Activated CD4-positive, alpha-beta T cell treated with anti-CD3 and anti-CD28 coated beads for 24 hours (primary cell): ENCODE data around the gene CNOT3.
A peak's percentile ranks its signal among the peaks of the same experiment; 100 is the strongest.
"Not testable (repeated sequence)": the region's sequence is repeated elsewhere in the genome, so short reads cannot be mapped to it uniquely, and the experiment has no call there.

ENCODE experiments used
- DNase-seq, 2 donors: peaks; one replicate each; pipeline ENCODE4 v3.0.0-alpha.2; 2020; ENCODE audit warnings: low read depth in 2 of 2

The CNOT3 gene

DNA sequence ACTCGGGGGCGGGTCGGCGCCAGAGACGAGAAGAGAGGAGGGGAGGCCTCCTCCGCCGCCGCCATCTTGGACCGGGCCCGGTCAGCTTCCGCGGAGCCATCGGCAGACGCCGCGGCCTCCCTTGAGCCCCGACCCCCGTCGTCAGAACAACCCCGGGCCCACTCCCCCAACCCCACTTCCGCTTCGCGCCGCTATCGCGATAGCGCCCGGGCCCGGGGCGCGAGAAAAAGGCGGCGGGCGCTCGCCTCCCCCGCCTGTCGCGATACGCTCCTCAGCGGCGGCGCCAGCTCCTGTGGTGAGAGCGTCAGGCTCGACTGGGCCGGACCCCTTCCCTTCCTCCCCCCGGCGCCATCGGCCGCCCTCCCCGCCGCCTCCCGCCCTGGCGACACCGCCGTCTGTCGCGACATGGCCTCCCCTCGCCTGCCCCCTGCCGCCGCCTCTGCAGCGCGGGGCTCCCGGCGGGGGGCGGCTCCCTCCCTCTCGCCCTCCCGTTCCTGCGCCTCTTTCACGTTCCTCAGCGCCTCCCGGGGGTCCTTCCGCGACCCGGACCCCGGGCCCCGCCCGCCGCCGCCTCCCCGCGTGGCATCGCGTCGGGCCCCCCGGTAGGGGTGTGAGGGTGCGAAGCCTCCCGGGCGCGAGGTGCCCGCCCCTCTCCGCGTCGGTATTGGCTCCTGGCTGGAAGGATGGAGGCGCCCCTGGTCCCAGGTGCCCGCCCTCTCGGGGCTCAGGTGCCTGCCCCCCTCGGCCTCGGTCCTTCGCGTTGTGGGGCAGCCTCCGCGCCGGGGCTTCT is at the start of gene CNOT3:
CNOT3 (plus strand) TSS at position 64 of the 790 bp plus-strand sequence. CDS start 5,217 bp downstream, outside the sequence.
- DNase-seq, result no peak

DNA sequence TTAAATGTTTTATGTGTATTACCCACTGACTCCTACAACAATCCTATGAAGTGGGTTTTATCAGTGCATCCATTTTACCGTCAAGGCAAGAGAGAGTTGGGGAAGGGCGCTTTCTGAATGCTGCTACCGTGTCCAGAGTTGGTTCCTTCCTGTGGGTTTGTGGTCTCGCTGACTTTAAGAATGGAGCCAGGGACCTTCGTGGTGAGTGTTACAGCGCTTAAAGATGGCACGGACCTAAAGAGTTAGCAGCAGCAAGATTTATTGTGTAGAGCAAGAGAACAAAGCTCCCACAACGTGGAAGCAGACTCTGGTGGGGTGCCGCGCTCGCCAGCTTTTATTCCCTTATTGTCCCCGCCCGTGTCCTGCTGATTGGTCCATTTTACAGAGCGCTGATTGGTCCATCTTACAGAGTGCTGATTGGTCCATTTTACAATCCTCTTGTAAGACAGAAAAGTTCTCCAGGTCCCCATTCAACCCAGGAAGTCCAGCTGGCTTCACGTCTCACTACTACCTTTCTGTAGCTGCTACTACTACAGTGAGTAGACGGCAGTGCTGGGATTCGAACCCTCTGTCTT is 43.0 kb upstream of the CNOT3 start:
- DNase-seq, result no peak

- no peak for DNase-seq
Observed at GRCh38 chr19:54095136-54095858, 42.3 kb upstream of the CNOT3 start.

- DNase-seq, result not testable (repeated sequence)
Observed at GRCh38 chr19:54095859-54096616, 41.5 kb upstream of the CNOT3 start.

GRCh38 chr19:54096617-54097106 is 40.9 kb upstream of the CNOT3 start:
- no peak for DNase-seq

DNA sequence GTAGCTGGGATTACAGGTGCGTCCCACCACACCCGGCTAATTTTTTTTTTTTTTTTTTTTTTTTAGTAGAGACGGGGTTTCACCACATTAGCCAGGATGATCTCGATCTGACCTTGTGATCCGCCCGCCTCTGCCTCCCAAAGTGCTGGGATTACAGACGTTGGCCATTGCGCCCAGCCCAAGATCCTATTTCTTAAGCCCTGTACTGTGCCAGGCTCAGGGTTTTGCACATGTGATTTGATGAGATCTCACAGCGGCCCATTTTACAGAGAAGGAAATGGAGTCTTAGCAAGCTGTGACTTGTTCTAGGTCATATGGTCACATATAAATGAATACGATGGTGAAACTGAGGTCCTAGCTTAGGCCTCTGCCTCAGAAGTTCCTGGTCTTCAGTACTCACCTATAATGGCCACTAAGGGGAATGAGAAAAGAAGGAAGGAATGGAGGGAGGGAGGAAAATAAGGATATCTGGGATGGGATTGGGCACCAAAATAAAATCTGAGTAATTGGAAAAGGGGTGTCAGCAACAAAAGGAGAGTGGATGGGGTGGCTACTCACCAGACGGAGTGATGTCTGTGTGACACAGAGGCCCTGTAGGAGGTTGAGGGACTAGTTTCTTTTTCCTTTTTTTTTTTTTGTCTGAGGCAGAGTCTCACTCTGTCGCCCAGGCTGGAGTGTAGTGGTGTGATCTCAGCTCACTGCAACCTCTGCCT is 38.2 kb upstream of the CNOT3 start:
- no peak for DNase-seq

GRCh38 chr19:54099903-54100255 is 37.7 kb upstream of the CNOT3 start:
- DNase-seq, result not testable (repeated sequence)

GRCh38 chr19:54100561-54100960 is 37.0 kb upstream of the CNOT3 start, which contains the start of gene OSCAR:
Gene OSCAR, minus strand, starts transcription at chr19:54100803. Its CDS starts 11 bp downstream, at chr19:54100792.
- DNase-seq, result no peak

GRCh38 chr19:54102421-54103169 is 35.0 kb upstream of the CNOT3 start, which contains the start of gene NDUFA3:
Gene NDUFA3, plus strand, starts transcription at chr19:54102855. Its CDS starts 24 bp downstream, at chr19:54102879.
- peak; percentile 94 to 95 for DNase-seq

GRCh38 chr19:54104998-54105715 is 32.4 kb upstream of the CNOT3 start:
- no peak for DNase-seq

GRCh38 chr19:54105796-54106195 is 31.8 kb upstream of the CNOT3 start:
- DNase-seq, result no peak

GRCh38 chr19:54106716-54107115 is 30.8 kb upstream of the CNOT3 start:
- DNase-seq, result no peak

- DNase-seq, result no peak
Observed at GRCh38 chr19:54107876-54108490, 29.6 kb upstream of the CNOT3 start.

- DNase-seq, result no peak
Observed at GRCh38 chr19:54108496-54108895, 29.1 kb upstream of the CNOT3 start.

- no peak for DNase-seq
Observed at GRCh38 chr19:54109651-54110050, 27.9 kb upstream of the CNOT3 start.

GRCh38 chr19:54114340-54115108 is 23.0 kb upstream of the CNOT3 start:
- no peak for DNase-seq

DNA sequence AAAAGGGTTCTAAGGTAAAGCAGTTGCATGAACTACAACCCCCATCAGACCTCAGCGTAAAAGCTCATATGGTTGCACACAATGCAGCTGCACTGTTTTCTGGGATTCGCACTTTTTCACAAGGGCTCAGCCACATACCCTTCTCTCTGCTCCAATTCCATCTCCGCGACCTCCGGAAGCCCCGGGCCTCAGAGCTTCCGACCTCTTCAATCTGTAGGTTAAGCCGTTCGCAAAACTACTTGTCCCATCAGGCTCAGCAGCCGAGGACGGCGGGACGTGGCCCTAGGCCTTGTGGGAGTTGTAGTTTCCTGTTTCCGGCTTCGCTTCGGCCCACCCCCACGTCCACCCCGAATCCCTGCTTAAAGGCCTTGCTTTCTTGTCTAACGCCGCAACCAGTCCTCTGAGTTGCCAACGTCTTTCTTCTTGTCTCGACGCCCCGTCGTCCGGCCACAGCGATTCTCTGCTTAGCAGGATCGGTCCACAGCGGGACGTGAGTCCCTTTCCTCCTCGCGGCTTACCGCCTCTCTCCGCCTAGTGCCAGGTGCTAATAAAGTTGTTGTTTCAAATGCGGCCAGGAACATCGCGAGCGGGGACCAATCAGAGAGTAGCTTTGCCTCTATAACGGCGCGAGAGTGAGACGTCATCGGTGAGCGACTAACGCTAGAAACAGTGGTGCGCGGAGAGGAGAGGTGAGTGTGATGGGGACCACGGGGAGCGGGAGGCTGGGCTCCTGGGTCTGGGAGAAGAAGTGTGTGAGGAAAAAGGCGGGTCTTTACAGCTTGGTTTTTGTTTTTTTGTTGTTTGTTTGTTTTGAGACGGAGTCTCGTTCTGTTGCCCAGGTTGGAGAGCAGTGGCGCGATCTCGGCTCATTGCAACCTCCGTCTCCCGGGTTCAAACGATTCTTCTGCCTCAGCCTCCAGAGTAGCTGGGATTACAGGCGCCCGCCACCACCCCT is 22.2 kb upstream of the CNOT3 start, which contains the start of the genes PRPF31 and TFPT:
PRPF31 (plus strand) TSS at position 646 of the 955 bp plus-strand sequence. CDS start 2,525 bp downstream, outside the sequence.
TFPT (minus strand) TSS at position 549 of the 955 bp plus-strand sequence; CDS start at position 161, 388 bp downstream.
- DNase-seq, result peak; percentile 89 to 95
